NK-92 treated with Interleukin-12 subunit alpha and Interleukin-12 subunit beta, amount 100 ng/mL, for 24 hours (cell line): ENCODE results near the gene ZNF500.

ENCODE experiments used
- DNase-seq: peaks from one replicate; lab custom pipeline; 2025; lab: John Stamatoyannopoulos, UW

ZNF500 gene

GRCh38 chr16:4704491-4704890 is 62.5 kb downstream of the ZNF500 start:
- DNase-seq, result no peak

DNA sequence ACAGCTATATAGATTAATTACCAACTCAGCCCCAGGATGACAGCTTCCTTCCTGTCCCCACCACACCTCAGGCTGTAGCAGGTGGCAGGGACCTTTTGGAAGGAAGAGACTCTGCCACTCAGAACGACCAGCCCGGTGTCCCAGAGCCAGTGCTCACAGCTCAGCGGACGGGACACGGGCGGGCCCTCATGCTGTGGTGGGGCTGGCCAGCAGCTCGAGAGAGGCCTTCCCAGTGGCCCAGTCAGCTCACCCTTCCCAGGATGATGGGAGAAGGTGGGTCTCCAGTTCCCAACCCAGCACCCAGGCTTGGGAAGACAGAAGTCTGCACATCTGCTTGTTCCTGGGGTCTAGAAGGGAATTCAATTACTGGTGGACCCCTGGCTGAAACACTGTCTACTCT is 63.1 kb downstream of the ZNF500 start:
- DNase-seq, result no peak

DNA sequence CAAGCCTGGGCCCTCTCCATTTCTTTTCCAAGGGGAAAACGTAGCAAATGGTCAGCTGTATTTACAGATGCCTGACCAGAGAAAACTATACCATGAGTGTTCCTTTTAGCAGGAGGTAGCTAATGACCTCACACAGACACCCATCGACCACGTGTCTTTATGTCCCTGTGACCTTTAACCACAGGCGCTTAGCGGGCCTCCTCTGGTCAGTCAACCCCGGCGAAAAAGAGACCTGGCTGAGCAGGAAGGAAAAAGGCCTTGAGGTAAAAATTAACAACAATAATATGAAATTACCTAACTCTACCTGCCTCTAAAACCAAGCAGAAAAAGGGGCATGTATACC is 64.5 kb downstream of the ZNF500 start:
- no peak for DNase-seq

GRCh38 chr16:4701791-4702465 is 65.0 kb downstream of the ZNF500 start:
- DNase-seq, result no peak

GRCh38 chr16:4700997-4701743 is 65.8 kb downstream of the ZNF500 start:
- DNase-seq, result no peak

DNA sequence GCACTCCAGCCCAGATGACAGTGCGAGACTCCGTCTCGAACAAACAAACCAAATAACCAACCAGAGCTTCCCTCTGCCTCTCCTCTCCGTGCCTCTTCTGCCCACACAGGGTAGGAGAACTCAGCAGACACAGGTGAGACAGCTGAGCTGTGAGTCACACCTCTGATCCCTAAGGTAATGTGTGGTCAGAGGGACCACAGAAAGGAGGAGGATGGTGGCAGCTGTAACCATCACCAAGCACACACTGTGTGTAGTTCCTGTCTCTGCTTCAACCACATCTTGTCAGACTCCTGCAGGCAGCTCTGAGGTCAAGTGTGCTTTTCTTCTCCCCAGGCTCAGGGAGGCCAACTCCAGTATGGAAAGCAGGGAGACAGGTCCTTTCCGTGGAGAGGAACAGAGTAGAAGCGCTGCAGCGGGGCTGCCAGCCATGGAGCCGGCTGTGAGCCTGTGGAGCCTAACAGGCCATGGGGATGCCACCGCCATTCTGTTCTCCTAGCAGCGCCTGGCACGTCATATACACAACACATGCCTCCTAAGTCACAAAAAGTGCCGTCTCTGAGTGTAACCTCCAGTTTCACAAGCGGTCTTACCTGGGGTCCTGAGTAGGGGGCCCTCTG is 66.5 kb downstream of the ZNF500 start:
- no peak for DNase-seq

DNA sequence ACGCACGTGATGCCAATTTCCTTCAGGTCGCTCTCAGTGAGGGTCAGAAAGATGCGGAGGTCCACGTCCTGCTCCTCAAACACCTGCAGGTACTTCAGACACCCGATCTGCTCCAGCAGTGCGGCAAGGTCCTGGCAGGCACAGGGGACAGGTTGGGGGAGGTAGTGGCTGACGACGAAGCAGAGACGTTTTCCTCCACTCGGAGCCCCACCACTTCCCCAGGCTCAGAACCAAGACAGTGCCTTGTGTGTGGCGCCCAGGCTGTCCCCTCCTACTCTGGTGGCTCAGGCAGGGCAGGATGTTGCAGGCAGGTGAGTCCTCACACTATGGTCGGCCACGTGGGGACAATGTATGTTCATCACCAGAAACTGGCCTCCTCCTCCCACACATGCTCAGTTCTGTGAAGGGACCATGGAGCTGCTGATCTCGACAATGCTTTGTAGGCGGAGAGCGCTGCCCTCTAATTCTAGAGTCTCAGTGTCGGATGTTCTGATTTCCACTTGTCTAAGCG is 67.9 kb downstream of the ZNF500 start:
- DNase-seq, result no peak

GRCh38 chr16:4698321-4699045 is 68.5 kb downstream of the ZNF500 start:
- no peak for DNase-seq
